ENCODE data around the gene APOA4. TPM values are rescaled to one million over a fixed set of nuclear protein-coding genes. Genes with fewer than 3 reads are reported as not detected.

APOA4 gene
- total and polyA plus RNA-seq, 2 of the 13 experiments (the other 11 are each of a cell fraction or from before 2014, with no cell fraction given) = 3.8 to 7.2 TPM

- no peak for TF ChIP-seq GMEB1 (CRISPR knock-in tag; IDR thresholded peaks at IDR 0.05; ENCODE audit: borderline replicate concordance)
- TF ChIP-seq ZNF383 (CRISPR knock-in tag; IDR thresholded peaks at IDR 0.05; ENCODE audit: borderline replicate concordance) = 0 out of 2 replicates have a peak, but pooled peaks have one; percentile 3
- TF ChIP-seq MXD4 (CRISPR knock-in tag; IDR thresholded peaks at IDR 0.05) = no peak
- TF ChIP-seq NONO (IDR thresholded peaks at IDR 0.05) = no peak
- TF ChIP-seq NONO (CRISPR knock-in tag; conservative IDR thresholded peaks at IDR 0.05) = peak; percentile 82
- TF ChIP-seq DDIT3 (CRISPR knock-in tag; IDR thresholded peaks at IDR 0.05) = no peak
- no peak for TF ChIP-seq SOX6 (IDR thresholded peaks at IDR 0.05)
- peak; percentile 81 for TF ChIP-seq SOX6 (CRISPR knock-in tag; IDR thresholded peaks at IDR 0.05)
- TF ChIP-seq PITX1 (CRISPR knock-in tag; IDR thresholded peaks at IDR 0.05) = peak; percentile 88; the same call in 1 of the 2 replicates
- no peak; the same call in 1 of the 2 replicates for TF ChIP-seq JDP2 (CRISPR knock-in tag; IDR thresholded peaks at IDR 0.05; ENCODE audit: borderline replicate concordance)
- TF ChIP-seq ARID2 (CRISPR knock-in tag; IDR thresholded peaks at IDR 0.05; ENCODE audit: borderline replicate concordance) = peak; percentile 29; the same call in 1 of the 2 replicates
- TF ChIP-seq ARNTL (CRISPR knock-in tag; IDR thresholded peaks at IDR 0.05) = peak; percentile 95
- peak; percentile 82 for TF ChIP-seq SPEN (CRISPR knock-in tag; IDR thresholded peaks at IDR 0.05; ENCODE audit: low read depth)
- no peak for TF ChIP-seq DNMT1 (CRISPR knock-in tag; IDR thresholded peaks at IDR 0.05)
- TF ChIP-seq KDM3A (CRISPR knock-in tag; IDR thresholded peaks at IDR 0.05; ENCODE audit: low read depth) = no peak
- no peak for TF ChIP-seq ZNF337 (CRISPR knock-in tag; IDR thresholded peaks at IDR 0.05; ENCODE audit: borderline replicate concordance, low read depth)
- peak; percentile 79; the same call in 1 of the 2 replicates for TF ChIP-seq RFXAP (CRISPR knock-in tag; IDR thresholded peaks at IDR 0.05; ENCODE audit: borderline replicate concordance)
- 0 out of 2 replicates have a peak, but pooled peaks have one; percentile 18 for TF ChIP-seq TSC22D2 (CRISPR knock-in tag; IDR thresholded peaks at IDR 0.05; ENCODE audit: borderline replicate concordance)
- TF ChIP-seq GABPA (IDR thresholded peaks at IDR 0.05; ENCODE audit: low read depth, low read length) = no peak
- no peak for TF ChIP-seq GABPA (CRISPR knock-in tag; IDR thresholded peaks at IDR 0.05; ENCODE audit: low read depth)
- peak; percentile 36; the same call in 1 of the 2 replicates for TF ChIP-seq ZNF563 (CRISPR knock-in tag; IDR thresholded peaks at IDR 0.05)
- peak in 1 of 2 experiments; percentile 34; a peak in 1 of 4 replicates for TF ChIP-seq POLR2A (IDR thresholded peaks at IDR 0.05; ENCODE audit: insufficient read depth in 1 of 2, low read depth in 2 of 2, low read length in 2 of 2)
- TF ChIP-seq SAP130 (CRISPR knock-in tag; IDR thresholded peaks at IDR 0.05; ENCODE audit: low read depth) = peak; percentile 86
- TF ChIP-seq FOXP1 (IDR thresholded peaks at IDR 0.05) = no peak
- TF ChIP-seq FOXP1 (CRISPR knock-in tag; IDR thresholded peaks at IDR 0.05) = peak; percentile 60
- TF ChIP-seq CC2D1A (CRISPR knock-in tag; IDR thresholded peaks at IDR 0.05) = no peak
- TF ChIP-seq RXRB (CRISPR knock-in tag; IDR thresholded peaks at IDR 0.05; ENCODE audit: borderline replicate concordance) = peak; percentile 93
- peak; percentile 41; the same call in 1 of the 2 replicates for TF ChIP-seq GABPB1 (CRISPR knock-in tag; IDR thresholded peaks at IDR 0.05)
- no peak for TF ChIP-seq TERF1 (CRISPR knock-in tag; IDR thresholded peaks at IDR 0.05)
- TF ChIP-seq DMAP1 (CRISPR knock-in tag; IDR thresholded peaks at IDR 0.05) = peak; percentile 77
- no peak for TF ChIP-seq RFX3 (CRISPR knock-in tag; IDR thresholded peaks at IDR 0.05)
These were observed 5.8 kb upstream of the APOA4 start (continued) for GRCh38 chr11:116828632-116829524.

All from HepG2 (cell line).